ENCODE results near the gene BEND7. TPM values are rescaled to one million over a fixed set of nuclear protein-coding genes. Genes with fewer than 3 reads are reported as not detected.

BEND7 gene
- polyA plus RNA-seq, 1 experiment = 2.1 TPM

GRCh38 chr10:13483951-13484350, 44.9 kb downstream of the BEND7 start:
- TF ChIP-seq, protein P1, sequence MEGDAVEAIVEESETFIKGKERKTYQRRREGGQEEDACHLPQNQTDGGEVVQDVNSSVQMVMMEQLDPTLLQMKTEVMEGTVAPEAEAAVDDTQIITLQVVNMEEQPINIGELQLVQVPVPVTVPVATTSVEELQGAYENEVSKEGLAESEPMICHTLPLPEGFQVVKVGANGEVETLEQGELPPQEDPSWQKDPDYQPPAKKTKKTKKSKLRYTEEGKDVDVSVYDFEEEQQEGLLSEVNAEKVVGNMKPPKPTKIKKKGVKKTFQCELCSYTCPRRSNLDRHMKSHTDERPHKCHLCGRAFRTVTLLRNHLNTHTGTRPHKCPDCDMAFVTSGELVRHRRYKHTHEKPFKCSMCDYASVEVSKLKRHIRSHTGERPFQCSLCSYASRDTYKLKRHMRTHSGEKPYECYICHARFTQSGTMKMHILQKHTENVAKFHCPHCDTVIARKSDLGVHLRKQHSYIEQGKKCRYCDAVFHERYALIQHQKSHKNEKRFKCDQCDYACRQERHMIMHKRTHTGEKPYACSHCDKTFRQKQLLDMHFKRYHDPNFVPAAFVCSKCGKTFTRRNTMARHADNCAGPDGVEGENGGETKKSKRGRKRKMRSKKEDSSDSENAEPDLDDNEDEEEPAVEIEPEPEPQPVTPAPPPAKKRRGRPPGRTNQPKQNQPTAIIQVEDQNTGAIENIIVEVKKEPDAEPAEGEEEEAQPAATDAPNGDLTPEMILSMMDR (IDR thresholded peaks at IDR 0.05; ENCODE audit: low read depth, low read length) = no peak
- no peak for DNase-seq (ENCODE audit: low read depth, low spot score)
- H3K27ac ChIP-seq (ENCODE audit: low read depth, low read length) = no peak overlapping the region
- ChIA-PET POLR2A (no interaction called here), CTCF (interaction anchor here (0.5 to 2.4 kb wide), 4 partner anchors 8 to 82 kb away, joined by 3 to 8 read pairs (median 4); no protein-coding TSS in a partner anchor)
- H3K4me3 ChIP-seq (ENCODE audit: low read depth, low read length) = no peak overlapping the region
- no peaks in the 10 kb centered on the region for H3K27me3 ChIP-seq (ENCODE audit: control insufficient read depth, insufficient read depth, low read length)
- no peaks in the 10 kb centered on the region for H3K9me3 ChIP-seq (ENCODE audit: control insufficient read depth, insufficient read depth, low read length)

DNA sequence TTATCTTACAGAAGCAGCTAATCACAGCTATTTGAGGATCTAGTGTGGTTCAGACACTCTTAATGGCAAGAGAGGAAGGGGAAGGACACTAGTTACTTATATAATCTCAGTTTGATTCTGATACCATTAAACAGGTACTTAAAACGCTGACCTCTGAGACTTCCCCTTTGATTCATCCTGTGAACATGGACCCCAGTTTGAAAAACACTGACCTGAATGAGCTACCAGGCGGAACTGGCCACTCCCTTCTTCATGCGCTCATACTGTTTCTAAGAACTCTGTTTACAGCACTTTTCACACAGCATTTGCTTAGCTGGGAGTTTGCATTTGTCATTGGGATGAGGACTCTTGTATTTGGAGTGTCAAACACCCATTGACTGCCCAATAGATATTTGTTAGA, 45.7 kb downstream of the BEND7 start:
- Histone ChIP-seq H3K9me3 (ENCODE audit: control insufficient read depth, insufficient read depth, low read length) (no peaks in the 10 kb centered on the region), H3K4me3 (ENCODE audit: low read depth, low read length) (no peak overlapping the region), H3K27ac (ENCODE audit: low read depth, low read length) (no peak overlapping the region), H3K27me3 (ENCODE audit: control insufficient read depth, insufficient read depth, low read length) (no peaks in the 10 kb centered on the region)
- POLR2A ChIA-PET = no interaction called here
- TF ChIP-seq, protein P1 (IDR thresholded peaks at IDR 0.05; ENCODE audit: low read depth, low read length) = no peak
- DNase-seq (ENCODE audit: low read depth, low spot score) = no peak
- CTCF ChIA-PET = no interaction called here

DNA sequence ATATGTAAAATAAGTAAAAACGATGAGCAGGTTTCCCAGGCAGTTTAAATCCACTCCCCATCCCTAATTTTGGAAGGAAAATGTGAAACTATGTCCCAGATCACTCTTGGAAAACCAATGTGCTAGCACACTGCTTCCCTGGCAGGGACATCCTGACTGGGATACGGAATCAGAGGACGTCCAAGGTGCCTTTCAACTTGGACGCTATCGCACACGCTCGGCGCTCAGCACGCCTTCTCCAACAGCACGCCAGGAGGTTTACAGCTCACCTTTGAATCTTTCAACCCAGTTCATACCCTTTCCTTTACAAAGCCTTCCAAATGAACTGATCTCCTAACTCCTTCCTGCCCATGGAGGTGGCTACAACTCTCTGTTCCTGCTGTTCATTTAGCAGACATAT, 47.1 kb downstream of the BEND7 start:
- TF ChIP-seq, protein P1 (IDR thresholded peaks at IDR 0.05; ENCODE audit: low read depth, low read length) = no peak
- H3K9me3 ChIP-seq (ENCODE audit: control insufficient read depth, insufficient read depth, low read length) = no peaks in the 10 kb centered on the region
- H3K27me3 ChIP-seq (ENCODE audit: control insufficient read depth, insufficient read depth, low read length) = no peaks in the 10 kb centered on the region
- ChIA-PET POLR2A (no interaction called here), CTCF (no interaction called here)
- no peak overlapping the region for H3K4me3 ChIP-seq (ENCODE audit: low read depth, low read length)
- no peak overlapping the region for H3K27ac ChIP-seq (ENCODE audit: low read depth, low read length)
- no peak for DNase-seq (ENCODE audit: low read depth, low spot score)

DNA sequence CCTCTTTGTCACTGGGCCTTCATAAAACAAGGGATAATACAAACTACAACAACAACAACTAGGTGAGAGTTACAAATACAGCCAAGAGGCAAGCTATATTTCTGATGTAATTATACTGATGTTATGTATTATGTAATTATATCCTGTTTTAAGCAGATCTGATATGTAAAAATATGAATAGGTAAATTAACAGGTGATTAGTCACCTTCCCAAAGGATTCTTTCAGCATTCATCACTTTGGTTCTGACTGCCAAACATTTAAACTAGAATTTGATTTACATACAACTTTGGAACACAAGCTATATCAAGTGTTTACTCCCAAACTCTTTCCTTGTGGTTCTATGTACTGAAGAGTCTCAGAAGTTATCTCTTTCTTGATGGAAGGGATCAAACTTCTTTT, 53.7 kb downstream of the BEND7 start:
- Histone ChIP-seq H3K4me3 (ENCODE audit: low read depth, low read length) (no peak overlapping the region), H3K27ac (ENCODE audit: low read depth, low read length) (no peak overlapping the region), H3K27me3 (ENCODE audit: control insufficient read depth, insufficient read depth, low read length) (no peaks in the 10 kb centered on the region), H3K9me3 (ENCODE audit: control insufficient read depth, insufficient read depth, low read length) (peaks cover 12% of the 10 kb centered on the region)
- no peak for DNase-seq (ENCODE audit: low read depth, low spot score)
- TF ChIP-seq, protein P1 (IDR thresholded peaks at IDR 0.05; ENCODE audit: low read depth, low read length) = no peak
- ChIA-PET CTCF (interaction anchor here (1.4 to 2.0 kb wide), 2 partner anchors 10 to 35 kb away, joined by 6 to 8 read pairs; no protein-coding TSS in a partner anchor), POLR2A (no interaction called here)

GRCh38 chr10:13473986-13474385, 54.8 kb downstream of the BEND7 start:
- CTCF ChIA-PET = no interaction called here
- POLR2A ChIA-PET = no interaction called here
- Histone ChIP-seq H3K4me3 (ENCODE audit: low read depth, low read length) (no peak overlapping the region), H3K27ac (ENCODE audit: low read depth, low read length) (no peak overlapping the region), H3K27me3 (ENCODE audit: control insufficient read depth, insufficient read depth, low read length) (no peaks in the 10 kb centered on the region), H3K9me3 (ENCODE audit: control insufficient read depth, insufficient read depth, low read length) (peaks cover 12% of the 10 kb centered on the region)
- TF ChIP-seq, protein P1 (IDR thresholded peaks at IDR 0.05; ENCODE audit: low read depth, low read length) = no peak
- DNase-seq (ENCODE audit: low read depth, low spot score) = no peak
